ENCODE data around the gene UNC80. TPM values are rescaled to one million over a fixed set of nuclear protein-coding genes. Genes with fewer than 3 reads are reported as not detected.

Gene UNC80
- polyA plus RNA-seq, 1 donor from 2014 or later: 10.4 TPM

- no peak overlapping the region for H3K4me2 ChIP-seq (ENCODE audit: low read length)
- no peaks in the 10 kb centered on the region for H4K20me1 ChIP-seq (ENCODE audit: insufficient read depth)
- no peak overlapping the region for H3K4me3 ChIP-seq (ENCODE audit: low read length)
- no peaks in the 10 kb centered on the region for H3K9me2 ChIP-seq (ENCODE audit: insufficient read depth, low read length)
- H3K27me3 ChIP-seq (ENCODE audit: insufficient read depth, low read depth, low read length): no peaks in the 10 kb centered on the region
- H2AFZ ChIP-seq (ENCODE audit: low read depth, low read length): no peak overlapping the region
- no peak overlapping the region for H3K9ac ChIP-seq (ENCODE audit: low read length)
- TF ChIP-seq TAF1 (IDR thresholded peaks at IDR 0.05; ENCODE audit: low read depth) (no peak), SMC3 (conservative IDR thresholded peaks at IDR 0.05; ENCODE audit: poor library complexity) (no peak)
- no peak overlapping the region for H3K27ac ChIP-seq (ENCODE audit: low read length)
- no peaks in the 10 kb centered on the region for H3F3A ChIP-seq (ENCODE audit: insufficient read depth, low read length, poor library complexity, severe bottlenecking)
- H3K79me2 ChIP-seq (replicated peaks; ENCODE audit: insufficient read depth, low read length): no peaks in the 10 kb centered on the region
- H3K9me3 ChIP-seq (ENCODE audit: low read length): no peaks in the 10 kb centered on the region
- peaks cover 17% of the 10 kb centered on the region for H3K36me3 ChIP-seq (ENCODE audit: insufficient read depth, low read length)
Measured at GRCh38 chr2:209901172-209901571, 129.5 kb downstream of the UNC80 start.

- H3K4me2 ChIP-seq (ENCODE audit: low read length): no peak overlapping the region
- no peaks in the 10 kb centered on the region for H3K79me2 ChIP-seq (replicated peaks; ENCODE audit: insufficient read depth, low read length)
- no peaks in the 10 kb centered on the region for H3K9me3 ChIP-seq (ENCODE audit: low read length)
- no peaks in the 10 kb centered on the region for H4K20me1 ChIP-seq (ENCODE audit: insufficient read depth)
- H2AFZ ChIP-seq (ENCODE audit: low read depth, low read length): no peak overlapping the region
- no peak for TF ChIP-seq RAD21 (conservative IDR thresholded peaks at IDR 0.05)
- no peak for TF ChIP-seq MXI1 (conservative IDR thresholded peaks at IDR 0.05; ENCODE audit: poor library complexity, severe bottlenecking)
- no peak for TF ChIP-seq SMC3 (conservative IDR thresholded peaks at IDR 0.05; ENCODE audit: poor library complexity)
- no peak for TF ChIP-seq EP300 (conservative IDR thresholded peaks at IDR 0.05; ENCODE audit: poor library complexity, severe bottlenecking)
- TF ChIP-seq POLR2AphosphoS5 (IDR thresholded peaks at IDR 0.05): no peak
- no peak for TF ChIP-seq TAF1 (IDR thresholded peaks at IDR 0.05; ENCODE audit: low read depth)
- TF ChIP-seq CTCF (IDR thresholded peaks at IDR 0.05; ENCODE audit: poor library complexity, severe bottlenecking): no peak
- TF ChIP-seq REST (IDR thresholded peaks at IDR 0.05; ENCODE audit: borderline replicate concordance): no peak
- no peak for TF ChIP-seq EZH2 (IDR thresholded peaks at IDR 0.05; ENCODE audit: borderline replicate concordance, insufficient read depth, low read length, poor library complexity, severe bottlenecking)
- H3K9ac ChIP-seq (ENCODE audit: low read length): no peak overlapping the region
- H3K4me3 ChIP-seq (ENCODE audit: low read length): no peak overlapping the region
- no peaks in the 10 kb centered on the region for H3F3A ChIP-seq (ENCODE audit: insufficient read depth, low read length, poor library complexity, severe bottlenecking)
- H3K9me2 ChIP-seq (ENCODE audit: insufficient read depth, low read length): no peaks in the 10 kb centered on the region
- no peak overlapping the region for H3K27ac ChIP-seq (ENCODE audit: low read length)
- no peaks in the 10 kb centered on the region for H3K27me3 ChIP-seq (ENCODE audit: insufficient read depth, low read depth, low read length)
- H3K36me3 ChIP-seq (ENCODE audit: insufficient read depth, low read length): peaks cover 18% of the 10 kb centered on the region
Measured at GRCh38 chr2:209905691-209906090, 134.1 kb downstream of the UNC80 start.

GRCh38 chr2:209907746-209908145 lies 136.1 kb downstream of the UNC80 start:
- Histone ChIP-seq H3K79me2 (replicated peaks; ENCODE audit: insufficient read depth, low read length) (no peaks in the 10 kb centered on the region), H3F3A (ENCODE audit: insufficient read depth, low read length, poor library complexity, severe bottlenecking) (no peaks in the 10 kb centered on the region), H3K9ac (ENCODE audit: low read length) (no peak overlapping the region), H2AFZ (ENCODE audit: low read depth, low read length) (no peak overlapping the region), H3K36me3 (ENCODE audit: insufficient read depth, low read length) (peaks cover 18% of the 10 kb centered on the region), H3K4me3 (ENCODE audit: low read length) (no peak overlapping the region), H3K4me2 (ENCODE audit: low read length) (no peak overlapping the region), H4K20me1 (ENCODE audit: insufficient read depth) (no peaks in the 10 kb centered on the region), H3K27me3 (ENCODE audit: insufficient read depth, low read depth, low read length) (no peaks in the 10 kb centered on the region), H3K9me2 (ENCODE audit: insufficient read depth, low read length) (no peaks in the 10 kb centered on the region), H3K9me3 (ENCODE audit: low read length) (no peaks in the 10 kb centered on the region), H3K27ac (ENCODE audit: low read length) (no peak overlapping the region)
- no peak for TF ChIP-seq SMC3 (conservative IDR thresholded peaks at IDR 0.05; ENCODE audit: poor library complexity)
- no peak for TF ChIP-seq POLR2AphosphoS5 (IDR thresholded peaks at IDR 0.05)
- no peak for TF ChIP-seq EP300 (conservative IDR thresholded peaks at IDR 0.05; ENCODE audit: poor library complexity, severe bottlenecking)
- no peak for TF ChIP-seq RAD21 (conservative IDR thresholded peaks at IDR 0.05)
- no peak for TF ChIP-seq TAF1 (IDR thresholded peaks at IDR 0.05; ENCODE audit: low read depth)
- no peak for TF ChIP-seq MXI1 (conservative IDR thresholded peaks at IDR 0.05; ENCODE audit: poor library complexity, severe bottlenecking)
- no peak for TF ChIP-seq CTCF (IDR thresholded peaks at IDR 0.05; ENCODE audit: poor library complexity, severe bottlenecking)
- no peak for TF ChIP-seq REST (IDR thresholded peaks at IDR 0.05; ENCODE audit: borderline replicate concordance)
- TF ChIP-seq EZH2 (IDR thresholded peaks at IDR 0.05; ENCODE audit: borderline replicate concordance, insufficient read depth, low read length, poor library complexity, severe bottlenecking): no peak
